BJ (cell line): ENCODE results near the gene GLP2R. TPM values are rescaled to one million over a fixed set of nuclear protein-coding genes. Genes with fewer than 3 reads are reported as not detected.

ENCODE experiments used
- CTCF ChIA-PET: fragments of 350-600 bp; formaldehyde crosslinking; extraction: SDS; loops from one replicate; lab custom pipeline; 2021; ENCODE audit warnings: antibody characterized with exemption, inconsistent platforms; lab: Yijun Ruan, JAX
- POLR2A ChIA-PET: fragments of 300-600 bp; sonication (Branson Sonifier 250); formaldehyde crosslinking; extraction: SDS; loops from one replicate; lab custom pipeline; 2021; ENCODE audit warnings: antibody characterized with exemption; lab: Charles Lee
- DNase-seq: peaks from one replicate; pipeline ENCODE4 v3.0.0-alpha.2; 2011; ENCODE audit warnings: low read depth
- H3K27me3 ChIP-seq: 2 replicates; pipeline ENCODE4 v1.6.0; 2011; ENCODE audit warnings: low read length; ENCODE audit not compliant: control insufficient read depth, insufficient read depth
- H3K36me3 ChIP-seq: 2 replicates; pipeline ENCODE4 v1.5.1; 2011; ENCODE audit warnings: low read length; ENCODE audit not compliant: control insufficient read depth, insufficient read depth
- H3K4me3 ChIP-seq: 2 replicates; pipeline ENCODE4 v1.5.1; 2011; ENCODE audit warnings: low read depth, mild to moderate bottlenecking, control low read depth, low read length
- CTCF ChIP-seq: IDR thresholded peaks from 2 replicates; pipeline ENCODE4 v1.5.1; 2011; ENCODE audit warnings: low read depth, mild to moderate bottlenecking, control low read depth, inconsistent platforms, low read length, moderate library complexity; ENCODE audit not compliant: insufficient read depth
- polyA plus RNA-seq: library from polyadenylated mRNA; depleted of rRNA; stranded (reverse); fragments of >200 nt; gene quantifications from 2 replicates; pipeline ENCODE4 v1.2.3, GENCODE V29; 2011

GLP2R gene
- polyA plus RNA-seq, 1 experiment = 0.05 TPM

GRCh38 chr17:9854255-9854654 lies 28.5 kb downstream of the GLP2R start:
- CTCF ChIA-PET = no interaction called here
- POLR2A ChIA-PET = no interaction called here
- TF ChIP-seq CTCF = no peak
- DNase-seq = no peak
- H3K36me3 ChIP-seq = no peaks in the 10 kb centered on the region
- H3K4me3 ChIP-seq = no peak overlapping the region
- 0 out of 2 replicates have a peak, but pooled peaks cover 1% of the 10 kb centered on the region for H3K27me3 ChIP-seq

GRCh38 chr17:9855036-9855435 lies 29.3 kb downstream of the GLP2R start:
- ChIA-PET CTCF (interaction anchor here (0.6 to 1.6 kb wide), 2 partner anchors 8 to 862 kb away, joined by 3 to 6 read pairs; no protein-coding TSS in a partner anchor), POLR2A (no interaction called here)
- no peak for DNase-seq
- TF ChIP-seq CTCF = no peak
- Histone ChIP-seq H3K4me3 (no peak overlapping the region), H3K36me3 (no peaks in the 10 kb centered on the region), H3K27me3 (0 out of 2 replicates have a peak, but pooled peaks cover 1% of the 10 kb centered on the region)

GRCh38 chr17:9859781-9860180 lies 34.1 kb downstream of the GLP2R start:
- POLR2A ChIA-PET = no interaction called here
- Histone ChIP-seq H3K36me3 (no peaks in the 10 kb centered on the region), H3K27me3 (no peaks in the 10 kb centered on the region), H3K4me3 (no peak overlapping the region)
- DNase-seq = no peak
- TF ChIP-seq CTCF = no peak
- CTCF ChIA-PET = no interaction called here

- ChIA-PET POLR2A (no interaction called here), CTCF (no interaction called here)
- no peak for DNase-seq
- H3K4me3 ChIP-seq = no peak overlapping the region
- TF ChIP-seq CTCF = no peak
- H3K36me3 ChIP-seq = no peaks in the 10 kb centered on the region
- H3K27me3 ChIP-seq = no peaks in the 10 kb centered on the region
Observed at GRCh38 chr17:9860851-9861250, 35.1 kb downstream of the GLP2R start.

- Histone ChIP-seq H3K36me3 (no peaks in the 10 kb centered on the region), H3K27me3 (no peaks in the 10 kb centered on the region), H3K4me3 (no peak overlapping the region)
- POLR2A ChIA-PET = no interaction called here
- DNase-seq = no peak
- no peak for TF ChIP-seq CTCF
- CTCF ChIA-PET = no interaction called here
Observed at GRCh38 chr17:9862220-9862619, 36.5 kb downstream of the GLP2R start.
